Measurements from ENCODE around the gene MED9. TPM values are rescaled to one million over a fixed set of nuclear protein-coding genes. Genes with fewer than 3 reads are reported as not detected.

Gene MED9
- total RNA-seq, 1 donor, result 27.0 TPM

- H3K4me1 ChIP-seq (ENCODE audit: insufficient read depth, low read length), result no peaks in the 10 kb centered on the region
- no peaks in the 10 kb centered on the region for H3K9me3 ChIP-seq (ENCODE audit: low read depth, low read length)
- no peaks in the 10 kb centered on the region for H3K27me3 ChIP-seq (ENCODE audit: insufficient read depth, low read length)
- H3K4me3 ChIP-seq (ENCODE audit: low read length), result no peak overlapping the region
These were observed 26.2 kb downstream of the MED9 start for GRCh38 chr17:17502741-17503565.

- Histone ChIP-seq H3K4me1 (ENCODE audit: insufficient read depth, low read length) (no peaks in the 10 kb centered on the region), H3K27me3 (ENCODE audit: insufficient read depth, low read length) (no peaks in the 10 kb centered on the region), H3K4me3 (ENCODE audit: low read length) (no peak overlapping the region), H3K9me3 (ENCODE audit: low read depth, low read length) (no peaks in the 10 kb centered on the region)
These were observed 26.8 kb downstream of the MED9 start for GRCh38 chr17:17503566-17504130.

DNA sequence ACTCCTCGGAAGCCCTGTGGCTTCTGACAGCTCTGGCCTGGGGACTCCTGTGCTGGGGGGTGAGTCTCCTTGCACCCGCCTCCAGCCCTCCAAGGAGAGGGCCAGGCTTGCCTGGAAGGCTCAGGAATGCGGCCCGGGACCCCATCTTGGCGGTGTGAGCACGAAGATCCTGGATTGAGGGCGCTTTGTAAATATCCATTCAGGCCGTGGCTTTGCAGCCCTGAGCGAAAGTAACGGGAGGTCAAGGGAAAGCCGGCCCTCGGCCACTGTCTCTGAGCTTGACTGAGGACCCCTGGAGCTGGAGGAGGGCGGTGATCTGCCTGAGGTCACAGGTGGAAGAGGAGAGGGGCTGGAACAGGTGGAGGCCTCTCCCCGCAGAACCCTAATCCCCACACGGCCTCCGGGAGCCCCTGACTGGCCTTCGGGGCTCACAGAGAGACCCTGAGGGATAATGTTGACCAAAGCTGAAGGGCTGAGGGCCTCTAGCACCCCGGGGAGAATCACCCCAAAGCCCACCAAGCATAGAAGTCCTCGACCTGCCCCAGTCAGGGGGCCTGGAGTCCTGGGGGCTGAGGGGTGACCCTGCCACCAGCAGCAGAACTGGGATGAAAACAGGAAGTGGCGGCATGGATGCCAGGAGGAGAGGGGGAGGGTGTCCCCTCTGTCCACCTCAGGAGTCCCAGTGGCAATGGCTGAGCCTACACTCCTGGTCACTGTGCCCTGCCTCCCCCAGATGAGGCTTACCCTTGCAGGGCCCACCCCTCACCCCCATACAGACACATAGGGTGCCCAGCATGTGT lies 27.7 kb downstream of the MED9 start:
- Histone ChIP-seq H3K27me3 (ENCODE audit: insufficient read depth, low read length) (no peaks in the 10 kb centered on the region), H3K9me3 (ENCODE audit: low read depth, low read length) (no peaks in the 10 kb centered on the region), H3K4me1 (ENCODE audit: insufficient read depth, low read length) (no peaks in the 10 kb centered on the region), H3K4me3 (ENCODE audit: low read length) (no peak overlapping the region)

DNA sequence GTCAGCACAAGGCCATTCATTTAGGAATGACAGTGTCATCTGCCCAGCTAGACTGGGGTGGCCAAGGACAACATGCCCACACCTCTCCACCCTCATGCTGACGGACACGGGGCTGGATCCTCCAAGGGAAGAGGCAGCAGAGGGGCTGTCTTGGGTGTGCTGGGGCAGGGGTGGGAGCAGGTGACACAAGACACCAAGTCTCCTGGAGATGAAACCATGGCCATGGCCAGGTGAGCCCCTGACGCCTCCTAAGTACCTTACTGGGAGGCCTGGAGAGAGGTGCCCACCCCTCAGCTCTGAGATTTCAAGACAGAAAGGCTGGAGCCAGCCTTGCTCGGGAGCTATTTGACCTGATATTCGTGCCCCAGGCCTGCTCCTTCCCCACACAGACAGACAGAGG lies 28.4 kb downstream of the MED9 start:
- Histone ChIP-seq H3K27me3 (ENCODE audit: insufficient read depth, low read length) (no peaks in the 10 kb centered on the region), H3K4me1 (ENCODE audit: insufficient read depth, low read length) (no peaks in the 10 kb centered on the region), H3K9me3 (ENCODE audit: low read depth, low read length) (no peaks in the 10 kb centered on the region), H3K4me3 (ENCODE audit: low read length) (no peak overlapping the region)

GRCh38 chr17:17505610-17506171 lies 28.9 kb downstream of the MED9 start:
- Histone ChIP-seq H3K4me3 (ENCODE audit: low read length) (no peak overlapping the region), H3K4me1 (ENCODE audit: insufficient read depth, low read length) (no peaks in the 10 kb centered on the region), H3K9me3 (ENCODE audit: low read depth, low read length) (no peaks in the 10 kb centered on the region), H3K27me3 (ENCODE audit: insufficient read depth, low read length) (no peaks in the 10 kb centered on the region)

GRCh38 chr17:17506181-17506741 lies 29.5 kb downstream of the MED9 start:
- Histone ChIP-seq H3K27me3 (ENCODE audit: insufficient read depth, low read length) (no peaks in the 10 kb centered on the region), H3K4me1 (ENCODE audit: insufficient read depth, low read length) (no peaks in the 10 kb centered on the region), H3K9me3 (ENCODE audit: low read depth, low read length) (no peaks in the 10 kb centered on the region), H3K4me3 (ENCODE audit: low read length) (no peak overlapping the region)

- Histone ChIP-seq H3K4me3 (ENCODE audit: low read length) (no peak overlapping the region), H3K27me3 (ENCODE audit: insufficient read depth, low read length) (no peaks in the 10 kb centered on the region), H3K4me1 (ENCODE audit: insufficient read depth, low read length) (no peaks in the 10 kb centered on the region), H3K9me3 (ENCODE audit: low read depth, low read length) (no peaks in the 10 kb centered on the region)
These were observed 30.2 kb downstream of the MED9 start for GRCh38 chr17:17506893-17507464.

- H3K4me3 ChIP-seq (ENCODE audit: low read length), result no peak overlapping the region
- no peaks in the 10 kb centered on the region for H3K4me1 ChIP-seq (ENCODE audit: insufficient read depth, low read length)
- no peaks in the 10 kb centered on the region for H3K9me3 ChIP-seq (ENCODE audit: low read depth, low read length)
- H3K27me3 ChIP-seq (ENCODE audit: insufficient read depth, low read length), result no peaks in the 10 kb centered on the region
These were observed 30.7 kb downstream of the MED9 start for GRCh38 chr17:17507465-17508011.

DNA sequence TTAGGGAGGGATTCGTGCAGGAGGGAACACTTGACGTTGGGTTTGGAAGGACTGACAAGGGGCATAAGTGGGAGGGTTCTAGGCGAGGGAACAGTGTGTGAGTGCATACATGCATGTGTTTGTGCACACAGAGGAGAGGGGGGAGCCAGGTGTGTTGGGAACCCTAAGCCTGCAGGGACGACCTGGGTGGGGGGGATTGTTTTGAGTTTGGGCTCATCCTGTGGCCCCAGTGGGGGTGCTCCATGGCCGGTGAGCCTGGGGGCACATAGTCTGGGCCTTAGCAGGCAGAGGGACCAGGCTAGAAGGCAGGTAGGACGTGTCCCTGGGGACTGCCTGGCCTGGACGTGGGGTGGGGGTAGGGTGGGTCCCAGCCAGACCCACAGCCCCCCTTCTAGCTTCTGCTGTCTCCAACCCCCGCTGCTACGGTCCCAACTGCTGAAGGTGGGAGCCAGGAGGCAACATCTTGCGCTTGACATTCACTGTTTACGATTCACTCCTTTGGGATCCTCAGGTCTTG lies 31.3 kb downstream of the MED9 start:
- Histone ChIP-seq H3K9me3 (ENCODE audit: low read depth, low read length) (no peaks in the 10 kb centered on the region), H3K27me3 (ENCODE audit: insufficient read depth, low read length) (no peaks in the 10 kb centered on the region), H3K4me3 (ENCODE audit: low read length) (no peak overlapping the region), H3K4me1 (ENCODE audit: insufficient read depth, low read length) (no peaks in the 10 kb centered on the region)

- H3K4me1 ChIP-seq (ENCODE audit: insufficient read depth, low read length), result no peaks in the 10 kb centered on the region
- no peaks in the 10 kb centered on the region for H3K9me3 ChIP-seq (ENCODE audit: low read depth, low read length)
- H3K27me3 ChIP-seq (ENCODE audit: insufficient read depth, low read length), result no peaks in the 10 kb centered on the region
- H3K4me3 ChIP-seq (ENCODE audit: low read length), result no peak overlapping the region
These were observed 32.1 kb downstream of the MED9 start for GRCh38 chr17:17508646-17509591.

GRCh38 chr17:17509601-17510425 lies 33.0 kb downstream of the MED9 start:
- no peaks in the 10 kb centered on the region for H3K9me3 ChIP-seq (ENCODE audit: low read depth, low read length)
- H3K4me3 ChIP-seq (ENCODE audit: low read length), result no peak overlapping the region
- H3K27me3 ChIP-seq (ENCODE audit: insufficient read depth, low read length), result no peaks in the 10 kb centered on the region
- no peaks in the 10 kb centered on the region for H3K4me1 ChIP-seq (ENCODE audit: insufficient read depth, low read length)

DNA sequence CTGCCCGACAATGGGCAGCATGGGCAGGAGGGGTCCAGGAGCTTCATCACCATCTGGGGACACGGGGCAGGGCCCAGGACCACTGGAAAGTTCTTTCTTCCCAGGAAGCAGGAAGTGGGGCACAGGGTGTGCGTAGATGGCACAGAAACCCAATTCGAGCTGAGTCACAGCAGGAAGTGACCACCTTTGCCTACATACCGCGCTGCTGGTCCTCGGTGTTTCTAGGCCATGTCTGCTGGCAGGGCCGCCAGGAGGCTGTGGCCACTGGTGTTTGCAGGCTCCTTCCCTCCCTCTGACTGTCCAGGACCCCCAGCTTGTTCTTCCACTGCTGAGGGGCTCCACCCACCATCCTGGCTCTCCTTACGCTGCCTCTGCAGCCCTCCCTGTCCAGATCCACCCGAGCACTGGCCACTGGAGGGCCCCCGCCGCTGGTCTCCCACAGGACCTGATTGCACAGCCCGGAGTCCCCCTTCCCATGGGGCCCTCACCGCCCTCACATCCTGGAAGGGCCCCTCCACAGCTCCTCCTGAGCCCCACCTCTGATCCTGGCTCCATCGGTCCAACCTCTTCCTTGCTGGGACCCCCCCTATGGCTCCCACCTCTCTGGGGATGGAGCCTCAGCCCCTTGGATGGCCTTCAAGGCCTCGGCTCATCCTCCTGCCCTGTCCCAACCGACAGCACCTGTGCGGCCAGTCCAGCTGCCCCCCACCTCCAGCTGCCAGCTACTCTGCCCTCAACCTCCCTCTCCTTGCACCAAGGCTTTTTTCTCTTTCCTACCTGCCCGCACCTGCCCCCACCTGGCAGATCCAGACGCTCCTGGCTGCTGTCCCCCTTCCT lies 33.9 kb downstream of the MED9 start:
- H3K4me3 ChIP-seq (ENCODE audit: low read length), result no peak overlapping the region
- no peaks in the 10 kb centered on the region for H3K9me3 ChIP-seq (ENCODE audit: low read depth, low read length)
- no peaks in the 10 kb centered on the region for H3K4me1 ChIP-seq (ENCODE audit: insufficient read depth, low read length)
- H3K27me3 ChIP-seq (ENCODE audit: insufficient read depth, low read length), result no peaks in the 10 kb centered on the region
